GM23248 (cell line): ENCODE measurements around the gene CP.

Source experiments
- EZH2 ChIP-seq: fragments of 200-600 bp; sonication (generic); IDR thresholded peaks from 2 replicates; pipeline ENCODE4 v1.6.1; 2018; ENCODE audit warnings: antibody characterized with exemption, mild to moderate bottlenecking; ENCODE audit not compliant: insufficient read depth, poor library complexity, severe bottlenecking
- EZH2phosphoT487 ChIP-seq: fragments of 200-600 bp; sonication (generic); IDR thresholded peaks from 2 replicates; pipeline ENCODE4 v1.6.1; 2018; ENCODE audit warnings: antibody characterized with exemption, moderate library complexity, mild to moderate bottlenecking, low read depth; ENCODE audit not compliant: insufficient read depth

DNA sequence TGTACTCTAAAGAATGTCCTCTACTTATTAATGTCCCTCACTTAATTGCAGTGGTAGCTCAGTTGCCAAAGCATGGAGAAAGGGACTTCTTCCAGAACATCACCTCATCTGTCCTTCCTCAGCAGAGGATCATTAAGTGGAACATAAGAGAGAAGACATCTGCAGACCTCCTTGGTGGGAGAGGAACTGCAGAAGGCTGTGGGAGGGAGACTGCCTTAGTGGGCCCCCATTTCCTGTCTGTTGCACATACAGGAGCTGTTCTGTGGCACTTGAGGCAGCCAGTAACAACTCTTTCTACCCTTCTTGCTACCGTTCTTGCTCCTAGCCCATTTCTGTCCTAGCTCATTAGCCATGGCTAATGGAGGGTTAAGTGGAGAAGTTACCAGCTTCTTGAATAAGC lies 58.6 kb downstream of the CP start:
- TF ChIP-seq EZH2 (no peak), EZH2phosphoT487 (no peak)
